HG03097 (cell line): ENCODE measurements around the gene TAPBP.

Experiments
- ATAC-seq: cut with Tn5 transposase; IDR thresholded peaks from one replicate; pipeline ENCODE4 v1.9.1; 2021; ENCODE audit not compliant: unreplicated experiment, low FRiP score

TAPBP gene

GRCh38 chr6:33249732-33250630, 63.9 kb downstream of the TAPBP start:
- no peak for ATAC-seq
